ENCODE measurements around the gene JAML. TPM values are rescaled to one million over a fixed set of nuclear protein-coding genes. Genes with fewer than 3 reads are reported as not detected.

JAML gene
- total and polyA plus RNA-seq, 8 donors: 0.39 to 7.4 (median 2.3) TPM

GRCh38 chr11:118162846-118163245 lies 62.0 kb downstream of the JAML start:
- no peak overlapping the region for H3K4me3 ChIP-seq
- no peak overlapping the region for H3K27ac ChIP-seq
- H3K36me3 ChIP-seq: no peaks in the 10 kb centered on the region
- ATAC-seq (no peak), FAIRE-seq (no peak), DNase-seq (no peak)
- no peaks in the 10 kb centered on the region for H3K4me1 ChIP-seq
- intact Hi-C loops (cut with DNase I): no loop called here
- TF ChIP-seq, protein P1, sequence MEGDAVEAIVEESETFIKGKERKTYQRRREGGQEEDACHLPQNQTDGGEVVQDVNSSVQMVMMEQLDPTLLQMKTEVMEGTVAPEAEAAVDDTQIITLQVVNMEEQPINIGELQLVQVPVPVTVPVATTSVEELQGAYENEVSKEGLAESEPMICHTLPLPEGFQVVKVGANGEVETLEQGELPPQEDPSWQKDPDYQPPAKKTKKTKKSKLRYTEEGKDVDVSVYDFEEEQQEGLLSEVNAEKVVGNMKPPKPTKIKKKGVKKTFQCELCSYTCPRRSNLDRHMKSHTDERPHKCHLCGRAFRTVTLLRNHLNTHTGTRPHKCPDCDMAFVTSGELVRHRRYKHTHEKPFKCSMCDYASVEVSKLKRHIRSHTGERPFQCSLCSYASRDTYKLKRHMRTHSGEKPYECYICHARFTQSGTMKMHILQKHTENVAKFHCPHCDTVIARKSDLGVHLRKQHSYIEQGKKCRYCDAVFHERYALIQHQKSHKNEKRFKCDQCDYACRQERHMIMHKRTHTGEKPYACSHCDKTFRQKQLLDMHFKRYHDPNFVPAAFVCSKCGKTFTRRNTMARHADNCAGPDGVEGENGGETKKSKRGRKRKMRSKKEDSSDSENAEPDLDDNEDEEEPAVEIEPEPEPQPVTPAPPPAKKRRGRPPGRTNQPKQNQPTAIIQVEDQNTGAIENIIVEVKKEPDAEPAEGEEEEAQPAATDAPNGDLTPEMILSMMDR (IDR thresholded peaks at IDR 0.05): no peak
- H3K9me3 ChIP-seq: no peaks in the 10 kb centered on the region
- H3K27me3 ChIP-seq: no peaks in the 10 kb centered on the region
- WGBS, 2 donors: 75 to 80% methylated on average over 3 of the region's 3 CpGs

GRCh38 chr11:118161786-118162185 lies 63.0 kb downstream of the JAML start:
- DNase-seq (no peak), FAIRE-seq (no peak), ATAC-seq (no peak)
- Histone ChIP-seq H3K36me3 (no peaks in the 10 kb centered on the region), H3K27me3 (no peaks in the 10 kb centered on the region), H3K4me1 (no peaks in the 10 kb centered on the region), H3K27ac (no peak overlapping the region), H3K9me3 (no peaks in the 10 kb centered on the region), H3K4me3 (no peak overlapping the region)
- TF ChIP-seq, protein P1 (IDR thresholded peaks at IDR 0.05): no peak
- 64 to 77% methylated on average over 6 of the region's 6 CpGs for WGBS, 2 donors
- intact Hi-C loops (cut with DNase I): no loop called here

- H3K9me3 ChIP-seq: no peaks in the 10 kb centered on the region
- H3K27me3 ChIP-seq: no peaks in the 10 kb centered on the region
- FAIRE-seq (no peak), DNase-seq (no peak), ATAC-seq (no peak)
- intact Hi-C loops (cut with DNase I): no loop called here
- peaks cover 0 to 5% (median 5%) of the 10 kb centered on the region in 3 donors for H3K4me1 ChIP-seq
- no peak overlapping the region for H3K4me3 ChIP-seq
- TF ChIP-seq, protein P1 (IDR thresholded peaks at IDR 0.05): no peak
- no peak overlapping the region for H3K27ac ChIP-seq
- 37 to 42% methylated on average over 10 of the region's 10 CpGs for WGBS, 2 donors
- no peaks in the 10 kb centered on the region for H3K36me3 ChIP-seq
These were observed 67.5 kb downstream of the JAML start for GRCh38 chr11:118157186-118157895.

DNA sequence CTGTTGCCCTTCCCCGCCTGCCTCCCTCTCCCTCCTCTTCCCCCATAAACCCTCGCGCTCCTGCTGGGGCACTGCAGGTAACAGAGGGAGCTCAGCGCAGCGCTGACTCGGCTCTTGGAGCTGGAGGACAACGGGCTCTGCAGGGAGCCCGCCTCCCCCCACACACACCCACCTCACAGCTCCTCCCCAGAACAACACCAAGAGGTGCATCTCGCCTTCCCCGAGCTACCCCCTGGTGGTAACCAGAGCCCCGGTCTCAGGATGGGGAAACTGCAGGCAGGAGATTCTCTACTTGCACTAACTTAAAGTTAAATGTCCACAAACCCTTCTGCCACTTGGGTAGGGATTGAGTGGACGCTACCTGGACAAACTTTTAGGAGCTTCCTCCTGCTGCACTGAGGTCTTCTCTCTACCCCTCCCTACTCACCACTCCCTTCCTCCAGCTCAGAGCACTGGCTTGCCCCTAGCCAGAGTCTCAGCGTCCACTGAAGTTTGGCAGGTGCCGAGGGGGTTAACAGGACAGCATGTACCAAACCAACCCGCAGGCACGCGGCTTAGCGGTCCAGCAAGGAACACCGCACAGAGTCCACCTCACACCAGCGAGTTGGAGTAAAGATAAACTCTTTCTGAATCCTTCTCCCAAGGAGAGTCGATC lies 68.2 kb downstream of the JAML start:
- Histone ChIP-seq H3K27me3 (no peaks in the 10 kb centered on the region), H3K36me3 (no peaks in the 10 kb centered on the region), H3K9me3 (no peaks in the 10 kb centered on the region), H3K27ac (no peak overlapping the region), H3K4me1 (peaks cover 0 to 6% (median 5%) of the 10 kb centered on the region in 3 donors), H3K4me3 (no peak overlapping the region)
- intact Hi-C loops (cut with DNase I): no loop called here
- peak in 2 of 4 donors; percentile 23 to 43 for ATAC-seq
- FAIRE-seq: no peak
- TF ChIP-seq, protein P1 (IDR thresholded peaks at IDR 0.05): no peak
- 4 to 5% methylated on average over 21 of the region's 21 CpGs for WGBS, 2 donors
- peak in 1 of 6 donors; percentile 41 for DNase-seq
